H9 (cell line): ENCODE results near the gene ANTKMT. TPM values are rescaled to one million over a fixed set of nuclear protein-coding genes. Genes with fewer than 3 reads are reported as not detected.

Experiments
- DNase-seq: peaks from one replicate; pipeline ENCODE4 v3.0.0-alpha.2; 2017
- H2AFZ ChIP-seq: one replicate; pipeline ENCODE4 v1.6.1; 2013; ENCODE audit warnings: mild to moderate bottlenecking, low read length, control low read depth, moderate library complexity
- H2AK5ac ChIP-seq: 2 replicates; pipeline ENCODE4 v1.6.1; 2013; ENCODE audit warnings: low read length, control low read depth, mixed read lengths; ENCODE audit not compliant: insufficient read length
- H2BK120ac ChIP-seq: one replicate; pipeline ENCODE4 v1.6.1; 2013; ENCODE audit warnings: low read depth, mild to moderate bottlenecking, low read length, control low read depth, inconsistent platforms; ENCODE audit not compliant: poor library complexity, severe bottlenecking
- H2BK12ac ChIP-seq: 2 replicates; pipeline ENCODE4 v1.6.1; 2013; ENCODE audit warnings: low read length, control low read depth, mixed read lengths, low read depth; ENCODE audit not compliant: insufficient read length
- H2BK15ac ChIP-seq: 2 replicates; pipeline ENCODE4 v1.6.1; 2013; ENCODE audit warnings: low read depth, low read length, control low read depth
- H2BK20ac ChIP-seq: one replicate; pipeline ENCODE4 v1.6.1; 2013; ENCODE audit warnings: low read depth, mild to moderate bottlenecking, low read length, control low read depth, inconsistent platforms; ENCODE audit not compliant: poor library complexity, severe bottlenecking
- H2BK5ac ChIP-seq: 2 replicates; pipeline ENCODE4 v1.6.1; 2013; ENCODE audit warnings: low read length, control low read depth, mixed read lengths; ENCODE audit not compliant: insufficient read length
- H3K14ac ChIP-seq: 2 replicates; pipeline ENCODE4 v1.6.1; 2013; ENCODE audit warnings: low read length, control low read depth; ENCODE audit not compliant: insufficient read depth
- H3K18ac ChIP-seq: 2 replicates; pipeline ENCODE4 v1.6.1; 2013; ENCODE audit warnings: low read depth, mild to moderate bottlenecking, mixed read lengths, low read length, control low read depth; ENCODE audit not compliant: insufficient read length
- H3K23ac ChIP-seq: 2 replicates; pipeline ENCODE4 v1.6.1; 2013; ENCODE audit warnings: low read length, control low read depth, mixed read lengths, low read depth; ENCODE audit not compliant: insufficient read length
- H3K23me2 ChIP-seq: 2 replicates; pipeline ENCODE4 v1.6.1; 2013; ENCODE audit warnings: low read depth, mild to moderate bottlenecking, mixed read lengths, low read length, control low read depth; ENCODE audit not compliant: insufficient read length, poor library complexity, severe bottlenecking
- H3K27ac ChIP-seq: 2 replicates; pipeline ENCODE4 v1.5.1; 2013; ENCODE audit warnings: low read length, control low read depth, mixed read lengths, low read depth; ENCODE audit not compliant: insufficient read length
- H3K27me3 ChIP-seq: 2 replicates; pipeline ENCODE4 v1.6.1; 2013; ENCODE audit warnings: low read length, control low read depth, inconsistent platforms; ENCODE audit not compliant: insufficient read depth
- H3K4ac ChIP-seq: 2 replicates; pipeline ENCODE4 v1.6.1; 2013; ENCODE audit warnings: low read depth, mild to moderate bottlenecking, control low read depth, inconsistent platforms, low read length, moderate library complexity
- H3K4me1 ChIP-seq: 2 replicates; pipeline ENCODE4 v1.6.1; 2013; ENCODE audit warnings: low read length, control low read depth, inconsistent platforms; ENCODE audit not compliant: insufficient read depth
- H3K4me2 ChIP-seq: 2 replicates; pipeline ENCODE4 v1.6.1; 2013; ENCODE audit warnings: low read length, control low read depth, mixed read lengths; ENCODE audit not compliant: insufficient read length, insufficient read depth
- H3K56ac ChIP-seq: 2 replicates; pipeline ENCODE4 v1.6.1; 2013; ENCODE audit warnings: low read depth, mild to moderate bottlenecking, mixed read lengths, low read length, control low read depth; ENCODE audit not compliant: insufficient read length
- H3K79me1 ChIP-seq: 2 replicates; pipeline ENCODE4 v1.6.1; 2013; ENCODE audit warnings: low read depth, mild to moderate bottlenecking, moderate library complexity, low read length, control low read depth, inconsistent platforms; ENCODE audit not compliant: insufficient read depth, poor library complexity, severe bottlenecking
- H3K79me2 ChIP-seq: 2 replicates; pipeline ENCODE4 v1.6.1; 2013; ENCODE audit warnings: low read length, control low read depth, inconsistent platforms; ENCODE audit not compliant: insufficient read depth
- H3K9ac ChIP-seq: 2 replicates; pipeline ENCODE4 v1.6.1; 2013; ENCODE audit warnings: low read length, control low read depth, mixed read lengths; ENCODE audit not compliant: insufficient read length; ENCODE audit errors: extremely low read depth
- H3K9me3 ChIP-seq: one replicate; pipeline ENCODE4 v1.6.1; 2013; ENCODE audit warnings: low read depth, low read length, inconsistent platforms; ENCODE audit not compliant: control insufficient read depth
- H3T11ph ChIP-seq: one replicate; pipeline ENCODE4 v1.6.1; 2013; ENCODE audit warnings: mild to moderate bottlenecking, low read length, control low read depth, inconsistent platforms
- H4K20me1 ChIP-seq: one replicate; pipeline ENCODE4 v1.6.1; 2013; ENCODE audit not compliant: control insufficient read depth, insufficient read length, insufficient read depth
- H4K5ac ChIP-seq: 2 replicates; pipeline ENCODE4 v1.6.1; 2013; ENCODE audit warnings: low read depth, mild to moderate bottlenecking, mixed read lengths, low read length, control low read depth; ENCODE audit not compliant: insufficient read length
- H4K8ac ChIP-seq: replicated peaks from 2 replicates; pipeline ENCODE4 v1.6.1; 2013; ENCODE audit warnings: low read length, control low read depth, mixed read lengths, low read depth; ENCODE audit not compliant: insufficient read length
- H4K91ac ChIP-seq: 2 replicates; pipeline ENCODE4 v1.6.1; 2013; ENCODE audit warnings: low read depth, mild to moderate bottlenecking, moderate library complexity, mixed read lengths, low read length, control low read depth; ENCODE audit not compliant: insufficient read length
- H3K27ac Mint-ChIP-seq, 3 experiments: 2 replicates in 2 of 3; 3 replicates in 1 of 3; pipeline ENCODE4 v1.8.0; 2020 to 2021; ENCODE audit warnings: mixed read lengths in 3 of 3, mild to moderate bottlenecking in 1 of 3, moderate library complexity in 1 of 3
- H3K27me3 Mint-ChIP-seq: 2 replicates; pipeline ENCODE4 v1.8.0; 2021; ENCODE audit warnings: low read depth, mild to moderate bottlenecking, moderate library complexity, mixed read lengths
- H3K36me3 Mint-ChIP-seq, 3 experiments: 2 replicates in 2 of 3; 3 replicates in 1 of 3; pipeline ENCODE4 v1.8.0; 2020 to 2021; ENCODE audit warnings: low read depth in 3 of 3, mixed read lengths in 3 of 3; ENCODE audit not compliant: insufficient read depth in 1 of 3
- H3K4me1 Mint-ChIP-seq, 2 experiments: 2 replicates each; pipeline ENCODE4 v1.8.0; 2020; ENCODE audit warnings: mixed read lengths in 2 of 2
- H3K4me3 Mint-ChIP-seq, 2 experiments: 2 replicates in 1 of 2; 3 replicates in 1 of 2; pipeline ENCODE4 v1.8.0; 2020 to 2021; ENCODE audit warnings: mild to moderate bottlenecking in 2 of 2, mixed read lengths in 2 of 2, moderate library complexity in 1 of 2
- H3K9me3 Mint-ChIP-seq, 2 experiments: 2 replicates in 1 of 2; 3 replicates in 1 of 2; pipeline ENCODE4 v1.8.0; 2020; ENCODE audit warnings: mild to moderate bottlenecking in 2 of 2, mixed read lengths in 2 of 2, moderate library complexity in 1 of 2
- WGBS: extraction: QIAGEN DNeasy Blood & Tissue Kit; methylation state at CpG from one replicate; pipeline ENCODE4 v1.1.7; 2013; ENCODE audit warnings: missing lambda C conversion rate, low lambda C conversion rate, mixed read lengths; ENCODE audit not compliant: insufficient read length; ENCODE audit errors: extremely low coverage; 5-methylcytosine and 5-hydroxymethylcytosine counted together
- total RNA-seq: library from RNA; stranded (reverse); gene quantifications from 2 replicates; pipeline ENCODE4 v1.2.1, GENCODE V29; 2021
- TF ChIP-seq, protein P1 (sequence below): fragments of 200-600 bp; sonication (generic); conservative IDR thresholded peaks from 3 replicates; pipeline ENCODE4 v1.8.0; 2021; ENCODE audit warnings: antibody characterized with exemption, mild to moderate bottlenecking

Gene ANTKMT
- total RNA-seq, 1 experiment from 2014 or later: 31.5 TPM

DNA sequence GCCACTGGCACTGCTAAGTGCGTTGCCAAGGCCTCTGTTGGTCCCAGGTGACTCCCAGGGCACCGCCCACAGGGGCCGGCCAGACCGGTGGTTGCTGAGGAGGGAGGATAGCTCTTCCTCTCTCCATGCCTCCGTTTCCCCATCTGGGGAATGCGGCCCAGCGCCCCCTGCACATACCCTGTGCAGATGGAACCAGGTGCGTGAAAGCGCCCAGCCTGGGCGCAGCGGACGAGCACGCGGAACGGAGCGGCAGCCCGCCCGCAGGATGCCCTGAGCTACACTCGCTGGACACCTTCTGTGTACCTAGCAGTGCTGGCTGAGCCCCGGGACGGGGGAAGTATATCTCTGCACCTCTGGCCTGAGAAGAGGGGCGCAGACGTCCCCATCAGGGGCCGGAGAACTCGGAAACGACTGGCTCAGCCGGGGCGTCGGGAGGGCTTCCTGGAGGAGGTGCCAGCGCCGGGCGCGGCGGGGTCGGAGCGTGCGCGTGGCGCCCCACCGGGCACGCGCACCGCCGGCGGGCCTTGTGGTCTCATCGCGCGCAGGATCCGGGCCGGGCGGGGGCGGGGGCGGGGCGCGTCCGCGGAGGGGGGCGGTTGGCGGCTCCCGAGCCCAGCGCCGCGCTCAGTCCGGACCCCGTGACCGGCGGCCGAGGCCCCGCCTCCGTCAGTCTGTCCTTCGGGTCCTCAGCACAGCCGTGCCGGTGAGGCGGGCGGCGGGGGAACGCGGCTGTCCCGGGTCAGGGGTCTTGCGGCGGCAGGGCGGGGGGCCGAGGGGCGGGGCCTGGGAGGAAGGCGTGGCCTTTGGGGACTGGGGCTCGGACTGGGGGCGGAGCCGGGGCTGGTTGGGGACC lies 5.7 kb downstream of the ANTKMT start, which contains the start of the genes CCDC78 and HAGHL:
Gene CCDC78, minus strand, starts transcription at position 6 of the 853 bp plus-strand sequence. CDS start 76 bp downstream, outside the sequence.
Gene HAGHL, plus strand, starts transcription at position 669 of the 853 bp plus-strand sequence. CDS start 404 bp downstream, outside the sequence.
- no peaks in the 10 kb centered on the region for H3K4me1 Mint-ChIP-seq
- Histone ChIP-seq H3K27me3 (no peaks in the 10 kb centered on the region), H3K14ac (peak within 1 kb of the TSS; percentile 35; the same call in 1 of the 2 replicates), H3K9ac (no peak within 1 kb of the TSS), H3T11ph (no peak within 1 kb of the TSS), H2BK5ac (no peak within 1 kb of the TSS), H4K91ac (no peak within 1 kb of the TSS), H3K27ac (no peak within 1 kb of the TSS), H2AFZ (no peak within 1 kb of the TSS), H3K4me2 (peak within 1 kb of the TSS; percentile 87), H2BK20ac (no peak within 1 kb of the TSS), H2BK15ac (no peak within 1 kb of the TSS), H3K79me2 (no peaks in the 10 kb centered on the region), H3K56ac (no peak within 1 kb of the TSS), H3K4ac (no peak within 1 kb of the TSS), H4K5ac (no peak within 1 kb of the TSS), H3K18ac (peak within 1 kb of the TSS; percentile 53), H3K9me3 (no peaks in the 10 kb centered on the region), H2BK12ac (no peak within 1 kb of the TSS), H3K79me1 (no peaks in the 10 kb centered on the region), H4K20me1 (no peaks in the 10 kb centered on the region), H3K23ac (no peak within 1 kb of the TSS), H3K4me1 (no peaks in the 10 kb centered on the region), H2BK120ac (no peak within 1 kb of the TSS), H2AK5ac (no peak within 1 kb of the TSS), H4K8ac (no peak within 1 kb of the TSS), H3K23me2 (peaks cover 11% of the 10 kb centered on the region)
- peak; percentile 85 for DNase-seq
- peak within 1 kb of the TSS in 1 of 3 experiments; percentile 15; a peak in 1 of 7 replicates for H3K27ac Mint-ChIP-seq
- peaks cover 0 to 5% (median 3%) of the 10 kb centered on the region in 3 experiments; a peak in 1 of 7 replicates for H3K36me3 Mint-ChIP-seq
- no peaks in the 10 kb centered on the region for H3K9me3 Mint-ChIP-seq
- peaks cover 14% of the 10 kb centered on the region for H3K27me3 Mint-ChIP-seq
- TF ChIP-seq, protein P1, sequence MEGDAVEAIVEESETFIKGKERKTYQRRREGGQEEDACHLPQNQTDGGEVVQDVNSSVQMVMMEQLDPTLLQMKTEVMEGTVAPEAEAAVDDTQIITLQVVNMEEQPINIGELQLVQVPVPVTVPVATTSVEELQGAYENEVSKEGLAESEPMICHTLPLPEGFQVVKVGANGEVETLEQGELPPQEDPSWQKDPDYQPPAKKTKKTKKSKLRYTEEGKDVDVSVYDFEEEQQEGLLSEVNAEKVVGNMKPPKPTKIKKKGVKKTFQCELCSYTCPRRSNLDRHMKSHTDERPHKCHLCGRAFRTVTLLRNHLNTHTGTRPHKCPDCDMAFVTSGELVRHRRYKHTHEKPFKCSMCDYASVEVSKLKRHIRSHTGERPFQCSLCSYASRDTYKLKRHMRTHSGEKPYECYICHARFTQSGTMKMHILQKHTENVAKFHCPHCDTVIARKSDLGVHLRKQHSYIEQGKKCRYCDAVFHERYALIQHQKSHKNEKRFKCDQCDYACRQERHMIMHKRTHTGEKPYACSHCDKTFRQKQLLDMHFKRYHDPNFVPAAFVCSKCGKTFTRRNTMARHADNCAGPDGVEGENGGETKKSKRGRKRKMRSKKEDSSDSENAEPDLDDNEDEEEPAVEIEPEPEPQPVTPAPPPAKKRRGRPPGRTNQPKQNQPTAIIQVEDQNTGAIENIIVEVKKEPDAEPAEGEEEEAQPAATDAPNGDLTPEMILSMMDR: no peak
- H3K4me3 Mint-ChIP-seq: peak within 1 kb of the TSS; percentile 56 to 80
- no CpG with 5 or more reads among the region's 88 CpGs for WGBS
